ENCODE results near the gene RNF150. TPM values are rescaled to one million over a fixed set of nuclear protein-coding genes. Genes with fewer than 3 reads are reported as not detected.

Gene RNF150
- total and polyA plus RNA-seq, 2 of the 8 experiments (the other 6 are each of a cell fraction or from before 2014, with no cell fraction given), result 3.4 to 4.8 TPM

DNA sequence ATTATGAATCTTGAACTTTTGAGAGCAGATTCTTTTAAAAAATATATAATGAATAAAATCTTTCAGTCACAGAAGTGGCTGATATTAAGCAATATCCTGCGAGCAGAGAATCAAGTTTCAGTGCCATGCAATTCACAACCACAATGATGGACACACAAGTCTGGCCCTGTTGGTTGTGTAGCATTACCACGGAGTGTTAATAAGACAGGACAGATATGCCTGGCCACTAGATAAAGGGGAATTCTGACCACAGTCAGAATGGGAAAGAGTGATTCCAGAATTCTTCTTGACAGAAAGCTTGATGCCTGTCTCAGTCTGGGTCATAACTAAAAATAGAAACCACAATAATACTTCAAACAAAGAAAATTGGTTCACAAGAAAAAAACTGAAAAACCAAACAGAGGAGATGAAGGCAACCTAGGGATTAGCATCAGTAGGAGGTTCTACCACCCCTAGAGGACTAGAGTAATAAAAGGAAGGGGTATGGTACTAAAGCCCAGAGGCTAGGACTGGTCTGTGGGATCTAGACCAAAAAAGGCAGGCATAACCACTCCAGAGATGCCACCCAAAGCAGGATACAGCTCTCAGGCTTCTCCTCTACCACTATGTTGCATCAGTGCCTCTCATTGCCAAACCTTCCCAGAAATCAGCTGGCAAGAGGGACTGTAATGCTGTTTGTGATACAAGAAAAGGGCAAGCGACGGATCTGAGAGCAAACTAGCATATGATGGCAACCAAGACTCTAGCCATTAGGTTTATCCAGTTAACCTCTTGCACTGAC lies 59.0 kb downstream of the RNF150 start:
- no peak overlapping the region for H4K8ac ChIP-seq (ENCODE audit: extremely low read depth, insufficient read depth, low read length)
- no peak overlapping the region for H3K9ac ChIP-seq (replicated peaks in 1 of 4; ENCODE audit: extremely low read depth in 1 of 4, low read depth in 3 of 4, low read length in 3 of 4)
- no peak overlapping the region for H2AFZ ChIP-seq (ENCODE audit: low read length)
- H3K23me2 ChIP-seq (ENCODE audit: low read depth, low read length), result no peaks in the 10 kb centered on the region
- CTCF ChIA-PET (ENCODE audit: partially characterized antibody), result interaction anchor here (1.0 kb wide), 1 partner anchor 8 kb away, joined by 3 read pairs; no protein-coding TSS in a partner anchor
- H2BK5ac ChIP-seq (ENCODE audit: low read depth, low read length), result no peak overlapping the region
- H3K9me3 ChIP-seq (ENCODE audit: insufficient read depth in 2 of 2, low read depth in 1 of 2, low read length in 1 of 2), result no peaks in the 10 kb centered on the region
- DNase-seq (ENCODE audit: low read depth in 1 of 2, low spot score in 2 of 2) (no peak), FAIRE-seq (no peak)
- no peak overlapping the region for H3K4me3 ChIP-seq (ENCODE audit: extremely low read depth in 1 of 4, insufficient read depth in 2 of 4, low read depth in 3 of 4, low read length in 4 of 4)
- POLR2A ChIA-PET (ENCODE audit: partially characterized antibody), result interaction anchor here (1.5 kb wide), 1 partner anchor 9 kb away, joined by 5 read pairs; no protein-coding TSS in a partner anchor
- no peak overlapping the region for H4K91ac ChIP-seq (replicated peaks; ENCODE audit: insufficient read length, low read length)
- H3K4me2 ChIP-seq (ENCODE audit: insufficient read depth in 1 of 2, low read depth in 2 of 2, low read length in 2 of 2), result no peak overlapping the region
- WGBS, 2 experiments (ENCODE audit: extremely low coverage in 1 of 2, insufficient coverage in 1 of 2, insufficient read length in 1 of 2, insufficient replicate concordance in 2 of 2, low coverage in 1 of 2, low lambda C conversion rate in 2 of 2, missing lambda C conversion rate in 1 of 2), result 89% methylated on average over 4 of the region's 4 CpGs; no CpG with 5 or more reads in 1 of the 2 experiments
- H3K4me1 ChIP-seq (replicated peaks in 1 of 4; ENCODE audit: control insufficient read depth in 3 of 4, insufficient read depth in 4 of 4, low read length in 3 of 4), result peaks cover 0 to 5% (median 3%) of the 10 kb centered on the region in 4 experiments; a peak in 3 of 7 replicates
- no peak overlapping the region for H4K5ac ChIP-seq (ENCODE audit: insufficient read length, low read depth, low read length)
- H3K23ac ChIP-seq (ENCODE audit: insufficient read length), result no peak overlapping the region
- no peak overlapping the region for H2BK15ac ChIP-seq (ENCODE audit: low read length)
- H3K79me1 ChIP-seq (ENCODE audit: low read depth, low read length), result no peaks in the 10 kb centered on the region; the same call in 1 of the 2 replicates
- no peaks in the 10 kb centered on the region for H3K27me3 ChIP-seq (replicated peaks in 1 of 4; ENCODE audit: control insufficient read depth in 3 of 4, extremely low read depth in 1 of 4, insufficient read depth in 3 of 4, low read length in 3 of 4)
- H3K18ac ChIP-seq (ENCODE audit: extremely low read depth, low read length), result no peak overlapping the region
- H3K79me2 ChIP-seq (ENCODE audit: control insufficient read depth in 1 of 2, insufficient read depth in 2 of 2, low read length in 2 of 2), result no peaks in the 10 kb centered on the region
- H3K4ac ChIP-seq (replicated peaks; ENCODE audit: insufficient read length, low read depth, low read length), result no peak overlapping the region
- no peak overlapping the region for H3K56ac ChIP-seq (replicated peaks; ENCODE audit: insufficient read length, low read depth, low read length)
- no peak overlapping the region for H2BK20ac ChIP-seq (ENCODE audit: low read length)
- no peak overlapping the region for H3K14ac ChIP-seq (ENCODE audit: insufficient read length)
- no peak overlapping the region for H2BK120ac ChIP-seq (replicated peaks; ENCODE audit: low read depth, low read length)
- H3K27ac ChIP-seq (ENCODE audit: low read depth, low read length), result no peak overlapping the region
- no peak overlapping the region for H2AK5ac ChIP-seq (ENCODE audit: low read depth, low read length)
- H2BK12ac ChIP-seq (ENCODE audit: low read depth, low read length), result no peak overlapping the region
- H3K36me3 ChIP-seq (ENCODE audit: control insufficient read depth in 2 of 4, insufficient read depth in 4 of 4, low read length in 3 of 4), result no peaks in the 10 kb centered on the region
- H4K20me1 ChIP-seq (replicated peaks in 1 of 2; ENCODE audit: control insufficient read depth in 1 of 2, insufficient read depth in 2 of 2, low read length in 2 of 2), result no peaks in the 10 kb centered on the region
- TF ChIP-seq RXRA (IDR thresholded peaks at IDR 0.05; ENCODE audit: insufficient read depth, low read depth, low read length) (no peak), CBX5 (IDR thresholded peaks at IDR 0.05; ENCODE audit: low read depth, low read length) (no peak), BRCA1 (IDR thresholded peaks at IDR 0.05; ENCODE audit: low read depth, low read length) (no peak), BACH1 (IDR thresholded peaks at IDR 0.05; ENCODE audit: low read length) (no peak), EP300 (IDR thresholded peaks at IDR 0.05; ENCODE audit: borderline replicate concordance in 1 of 2, low read depth in 2 of 2, low read length in 2 of 2) (no peak), SAP30 (IDR thresholded peaks at IDR 0.05; ENCODE audit: insufficient read depth, insufficient replicate concordance, low read length) (no peak), TEAD4 (IDR thresholded peaks at IDR 0.05; ENCODE audit: low read depth, low read length) (no peak), SP1 (IDR thresholded peaks at IDR 0.05; ENCODE audit: low read depth, low read length) (no peak), SIN3A (conservative IDR thresholded peaks at IDR 0.05 in 1 of 2, IDR thresholded peaks at IDR 0.05 in 1 of 2; ENCODE audit: low read depth in 1 of 2, low read length in 2 of 2) (no peak), CTBP2 (IDR thresholded peaks at IDR 0.05; ENCODE audit: borderline replicate concordance, insufficient read depth, insufficient read length, low read length) (no peak)
- TF ChIP-seq, protein P1, sequence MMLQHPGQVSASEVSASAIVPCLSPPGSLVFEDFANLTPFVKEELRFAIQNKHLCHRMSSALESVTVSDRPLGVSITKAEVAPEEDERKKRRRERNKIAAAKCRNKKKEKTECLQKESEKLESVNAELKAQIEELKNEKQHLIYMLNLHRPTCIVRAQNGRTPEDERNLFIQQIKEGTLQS (IDR thresholded peaks at IDR 0.05; ENCODE audit: insufficient read depth, low read depth, low read length), result no peak

All from H1 (cell line).